OCI-LY1 (cell line): ENCODE results near the gene PRUNE2.

Experiments
- H2AFZ ChIP-seq: fragments of 200-600 bp; sonication (generic), shearing (Covaris generic); 2 replicates; pipeline ENCODE4 v1.6.0; 2014; ENCODE audit warnings: antibody characterized with exemption, mild to moderate bottlenecking, low read length
- H3F3A ChIP-seq: fragments of 200-600 bp; sonication (generic), shearing (Covaris generic); 2 replicates; pipeline ENCODE4 v1.6.0; 2014; ENCODE audit warnings: mild to moderate bottlenecking, antibody characterized with exemption, low read length, moderate library complexity; ENCODE audit not compliant: insufficient read depth
- H3K27ac ChIP-seq: fragments of 200-600 bp; sonication (generic); 2 replicates; pipeline ENCODE4 v1.5.1; 2014; ENCODE audit warnings: low read length, mixed run types, mild to moderate bottlenecking, low read depth; ENCODE audit not compliant: poor library complexity, severe bottlenecking
- H3K27me3 ChIP-seq: fragments of 200-600 bp; sonication (generic); 2 replicates; pipeline ENCODE4 v1.6.0; 2014; ENCODE audit warnings: antibody characterized with exemption, mild to moderate bottlenecking, low read length, moderate library complexity; ENCODE audit not compliant: insufficient read depth
- H3K36me3 ChIP-seq: fragments of 200-600 bp; sonication (generic); 2 replicates; pipeline ENCODE4 v1.6.1; 2014; ENCODE audit warnings: mild to moderate bottlenecking, antibody characterized with exemption, low read length, moderate library complexity, mixed read lengths; ENCODE audit not compliant: insufficient read depth
- H3K4me1 ChIP-seq: fragments of 200-600 bp; sonication (generic); 2 replicates; pipeline ENCODE4 v1.5.1; 2014; ENCODE audit warnings: mild to moderate bottlenecking, low read length, moderate library complexity; ENCODE audit not compliant: insufficient read depth, severe bottlenecking
- H3K4me2 ChIP-seq: fragments of 200-600 bp; sonication (generic), shearing (Covaris generic); 2 replicates; pipeline ENCODE4 v1.6.1; 2014; ENCODE audit warnings: low read length
- H3K4me3 ChIP-seq: fragments of 200-600 bp; sonication (generic); 2 replicates; pipeline ENCODE4 v1.5.1; 2014; ENCODE audit warnings: low read length, low read depth, mild to moderate bottlenecking, mixed read lengths; ENCODE audit not compliant: poor library complexity, severe bottlenecking
- H3K79me2 ChIP-seq: fragments of 200-600 bp; shearing (Covaris generic); 2 replicates; pipeline ENCODE4 v1.6.1; 2016; ENCODE audit warnings: mixed run types, low read length, mixed read lengths; ENCODE audit not compliant: insufficient read depth
- H3K9ac ChIP-seq: fragments of 200-600 bp; sonication (generic), shearing (Covaris generic); 2 replicates; pipeline ENCODE4 v1.6.1; 2014; ENCODE audit warnings: mild to moderate bottlenecking, low read length, mixed read lengths
- H3K9me2 ChIP-seq: fragments of 200-600 bp; sonication (generic), shearing (Covaris generic); 2 replicates; pipeline ENCODE4 v1.6.1; 2014; ENCODE audit warnings: low read depth, mild to moderate bottlenecking, low read length, mixed read lengths
- H3K9me3 ChIP-seq: fragments of 200-600 bp; shearing (Covaris generic); 2 replicates; pipeline ENCODE4 v1.6.1; 2014; ENCODE audit warnings: low read length, mixed read lengths
- H4K20me1 ChIP-seq: fragments of 200-600 bp; sonication (generic), shearing (Covaris generic); 2 replicates; pipeline ENCODE4 v1.6.0; 2016; ENCODE audit warnings: mild to moderate bottlenecking, low read length; ENCODE audit not compliant: insufficient read depth
- CTCF ChIP-seq: fragments of 200-600 bp; sonication (generic), shearing (Covaris generic); IDR thresholded peaks from 2 replicates; pipeline ENCODE4 v1.5.1; 2017; ENCODE audit warnings: mild to moderate bottlenecking, antibody characterized with exemption, low read length, moderate library complexity, mixed read lengths
- EZH2 ChIP-seq: fragments of 200-600 bp; sonication (generic), shearing (Covaris generic); IDR thresholded peaks from 2 replicates; pipeline ENCODE4 v1.8.0; 2017; ENCODE audit warnings: borderline replicate concordance, mixed run types, mild to moderate bottlenecking, antibody characterized with exemption, low read length, moderate library complexity, mixed read lengths

The PRUNE2 gene

DNA sequence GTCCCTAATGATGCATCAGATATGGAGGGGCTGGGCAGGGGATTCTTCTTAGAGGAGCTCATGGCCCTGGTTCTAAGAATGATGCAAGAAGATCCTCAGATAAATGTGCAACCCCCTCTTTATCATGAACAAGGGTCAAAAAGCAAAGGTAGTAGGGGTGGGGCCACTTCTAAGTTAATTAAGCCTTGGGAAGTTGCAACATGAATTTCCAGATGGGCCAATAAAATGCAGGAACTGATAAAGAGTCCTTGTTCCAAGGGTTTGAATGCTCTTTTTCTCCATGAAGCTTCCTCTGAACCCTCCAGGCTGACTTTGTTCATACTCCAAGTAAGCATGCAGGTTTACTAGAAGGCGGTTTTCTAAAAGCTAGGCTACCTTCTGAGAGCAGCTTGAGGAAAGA is 116.1 kb downstream of the PRUNE2 start:
- H3K36me3 ChIP-seq, result no peaks in the 10 kb centered on the region

DNA sequence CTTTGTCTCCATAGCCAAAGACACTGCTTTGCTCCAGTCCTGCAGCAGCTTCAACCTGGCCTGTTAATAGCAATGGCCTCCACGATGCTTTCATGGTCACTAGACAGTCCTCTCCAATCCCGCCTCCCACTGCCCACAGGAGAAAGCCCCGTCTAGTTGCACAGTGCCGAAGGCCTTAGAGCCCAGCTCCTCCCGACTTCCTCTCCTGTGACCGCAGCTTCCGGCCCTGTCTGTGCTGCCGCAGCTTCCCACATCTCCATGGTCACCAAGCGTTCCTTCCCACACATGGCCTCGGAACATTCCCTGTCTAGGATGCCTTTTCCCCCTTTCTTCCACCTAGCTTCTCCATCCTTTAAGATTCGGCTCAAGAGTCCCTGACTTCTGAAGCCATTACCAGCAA is 118.2 kb downstream of the PRUNE2 start:
- Histone ChIP-seq H3K36me3 (no peaks in the 10 kb centered on the region), H2AFZ (no peak overlapping the region), H4K20me1 (no peaks in the 10 kb centered on the region), H3K4me3 (no peak overlapping the region), H3K27me3 (no peaks in the 10 kb centered on the region), H3K4me2 (no peak overlapping the region), H3K4me1 (no peaks in the 10 kb centered on the region), H3K27ac (no peak overlapping the region), H3K9me3 (no peaks in the 10 kb centered on the region), H3F3A (no peaks in the 10 kb centered on the region), H3K9ac (no peak overlapping the region), H3K9me2 (no peaks in the 10 kb centered on the region), H3K79me2 (no peaks in the 10 kb centered on the region)
- TF ChIP-seq EZH2, result no peak
- no peak for TF ChIP-seq CTCF

More for the DNA sequence above, 116.1 kb downstream of the PRUNE2 start:
- Histone ChIP-seq H3K79me2 (no peaks in the 10 kb centered on the region), H3K9me2 (no peaks in the 10 kb centered on the region), H3K27ac (no peak overlapping the region), H2AFZ (no peak overlapping the region), H3K4me3 (no peak overlapping the region), H3K9ac (no peak overlapping the region), H3K4me1 (no peaks in the 10 kb centered on the region), H3K4me2 (no peak overlapping the region), H4K20me1 (no peaks in the 10 kb centered on the region), H3K9me3 (no peaks in the 10 kb centered on the region), H3K27me3 (no peaks in the 10 kb centered on the region), H3F3A (no peaks in the 10 kb centered on the region)
- TF ChIP-seq EZH2, result no peak
- TF ChIP-seq CTCF, result no peak

GRCh38 chr9:76785501-76785900 is 120.4 kb downstream of the PRUNE2 start:
- H3K36me3 ChIP-seq, result no peaks in the 10 kb centered on the region

More at GRCh38 chr9:76785501-76785900, 120.4 kb downstream of the PRUNE2 start:
- Histone ChIP-seq H3K4me2 (no peak overlapping the region), H3K4me1 (no peaks in the 10 kb centered on the region), H3K9me3 (no peaks in the 10 kb centered on the region), H2AFZ (no peak overlapping the region), H3K4me3 (no peak overlapping the region), H4K20me1 (no peaks in the 10 kb centered on the region), H3K79me2 (no peaks in the 10 kb centered on the region), H3K9me2 (no peaks in the 10 kb centered on the region), H3K27ac (no peak overlapping the region), H3F3A (no peaks in the 10 kb centered on the region), H3K27me3 (no peaks in the 10 kb centered on the region), H3K9ac (no peak overlapping the region)
- TF ChIP-seq CTCF, result no peak
- TF ChIP-seq EZH2, result no peak
